ENCODE results near the gene ADRM1.

DNA sequence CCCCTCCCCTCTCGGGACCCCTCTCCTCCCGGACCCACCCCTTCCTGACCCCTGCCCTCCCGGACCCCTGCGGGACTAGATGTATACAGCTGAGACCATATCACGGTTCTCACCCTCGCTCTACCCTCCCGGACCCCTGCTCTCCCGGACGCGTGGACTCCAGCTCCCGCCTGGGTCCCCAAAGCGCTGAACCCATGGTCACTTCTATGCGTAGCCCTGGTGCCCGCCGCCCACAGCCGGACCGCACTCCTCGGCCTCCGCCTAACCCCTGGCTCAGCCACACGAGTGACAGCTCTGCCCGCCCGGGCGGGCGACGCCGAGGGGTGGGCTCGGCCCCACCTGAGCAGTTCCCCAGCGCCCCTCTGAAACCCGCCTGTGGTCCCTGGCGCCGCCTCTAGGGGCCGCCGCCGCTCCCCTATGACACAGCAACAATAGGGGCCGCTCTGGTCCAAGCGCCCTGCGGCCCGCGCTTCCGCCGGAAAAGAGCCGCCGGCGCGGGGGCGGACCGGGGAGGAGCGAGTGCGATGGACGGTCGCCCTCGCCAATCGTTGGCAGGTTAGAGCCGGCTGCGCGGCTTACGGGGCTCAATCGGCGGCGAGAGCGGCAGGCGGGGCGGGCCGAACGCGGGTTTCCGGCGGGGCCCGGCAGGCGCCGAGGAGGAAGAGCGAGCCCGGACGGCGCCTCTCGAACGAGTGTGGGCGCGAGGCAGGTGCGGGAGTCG, at the start of gene ADRM1:
- no peak for TF ChIP-seq KDM1A (IDR thresholded peaks at IDR 0.05; ENCODE audit: low read depth)
- no peak; a peak in 1 of 5 replicates for TF ChIP-seq JUN (IDR thresholded peaks at IDR 0.05)
- TF ChIP-seq GATA3 (IDR thresholded peaks at IDR 0.05; ENCODE audit: borderline replicate concordance) = no peak; the same call in 1 of the 2 replicates
- no peak for TF ChIP-seq FOSL2 (IDR thresholded peaks at IDR 0.05)
- TF ChIP-seq FOSL2 (CRISPR knock-in tag; IDR thresholded peaks at IDR 0.05) = peak; percentile 66
- TF ChIP-seq, protein P1, sequence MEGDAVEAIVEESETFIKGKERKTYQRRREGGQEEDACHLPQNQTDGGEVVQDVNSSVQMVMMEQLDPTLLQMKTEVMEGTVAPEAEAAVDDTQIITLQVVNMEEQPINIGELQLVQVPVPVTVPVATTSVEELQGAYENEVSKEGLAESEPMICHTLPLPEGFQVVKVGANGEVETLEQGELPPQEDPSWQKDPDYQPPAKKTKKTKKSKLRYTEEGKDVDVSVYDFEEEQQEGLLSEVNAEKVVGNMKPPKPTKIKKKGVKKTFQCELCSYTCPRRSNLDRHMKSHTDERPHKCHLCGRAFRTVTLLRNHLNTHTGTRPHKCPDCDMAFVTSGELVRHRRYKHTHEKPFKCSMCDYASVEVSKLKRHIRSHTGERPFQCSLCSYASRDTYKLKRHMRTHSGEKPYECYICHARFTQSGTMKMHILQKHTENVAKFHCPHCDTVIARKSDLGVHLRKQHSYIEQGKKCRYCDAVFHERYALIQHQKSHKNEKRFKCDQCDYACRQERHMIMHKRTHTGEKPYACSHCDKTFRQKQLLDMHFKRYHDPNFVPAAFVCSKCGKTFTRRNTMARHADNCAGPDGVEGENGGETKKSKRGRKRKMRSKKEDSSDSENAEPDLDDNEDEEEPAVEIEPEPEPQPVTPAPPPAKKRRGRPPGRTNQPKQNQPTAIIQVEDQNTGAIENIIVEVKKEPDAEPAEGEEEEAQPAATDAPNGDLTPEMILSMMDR (IDR thresholded peaks at IDR 0.05) = peak; percentile 81
- TF ChIP-seq HDAC2 (IDR thresholded peaks at IDR 0.05) = no peak
- TF ChIP-seq RFX5 (IDR thresholded peaks at IDR 0.05) = peak; percentile 67; the same call in 1 of the 2 replicates
- TF ChIP-seq MAZ (IDR thresholded peaks at IDR 0.05; ENCODE audit: borderline replicate concordance, low read depth, low read length) = no peak
- TF ChIP-seq, protein P2, sequence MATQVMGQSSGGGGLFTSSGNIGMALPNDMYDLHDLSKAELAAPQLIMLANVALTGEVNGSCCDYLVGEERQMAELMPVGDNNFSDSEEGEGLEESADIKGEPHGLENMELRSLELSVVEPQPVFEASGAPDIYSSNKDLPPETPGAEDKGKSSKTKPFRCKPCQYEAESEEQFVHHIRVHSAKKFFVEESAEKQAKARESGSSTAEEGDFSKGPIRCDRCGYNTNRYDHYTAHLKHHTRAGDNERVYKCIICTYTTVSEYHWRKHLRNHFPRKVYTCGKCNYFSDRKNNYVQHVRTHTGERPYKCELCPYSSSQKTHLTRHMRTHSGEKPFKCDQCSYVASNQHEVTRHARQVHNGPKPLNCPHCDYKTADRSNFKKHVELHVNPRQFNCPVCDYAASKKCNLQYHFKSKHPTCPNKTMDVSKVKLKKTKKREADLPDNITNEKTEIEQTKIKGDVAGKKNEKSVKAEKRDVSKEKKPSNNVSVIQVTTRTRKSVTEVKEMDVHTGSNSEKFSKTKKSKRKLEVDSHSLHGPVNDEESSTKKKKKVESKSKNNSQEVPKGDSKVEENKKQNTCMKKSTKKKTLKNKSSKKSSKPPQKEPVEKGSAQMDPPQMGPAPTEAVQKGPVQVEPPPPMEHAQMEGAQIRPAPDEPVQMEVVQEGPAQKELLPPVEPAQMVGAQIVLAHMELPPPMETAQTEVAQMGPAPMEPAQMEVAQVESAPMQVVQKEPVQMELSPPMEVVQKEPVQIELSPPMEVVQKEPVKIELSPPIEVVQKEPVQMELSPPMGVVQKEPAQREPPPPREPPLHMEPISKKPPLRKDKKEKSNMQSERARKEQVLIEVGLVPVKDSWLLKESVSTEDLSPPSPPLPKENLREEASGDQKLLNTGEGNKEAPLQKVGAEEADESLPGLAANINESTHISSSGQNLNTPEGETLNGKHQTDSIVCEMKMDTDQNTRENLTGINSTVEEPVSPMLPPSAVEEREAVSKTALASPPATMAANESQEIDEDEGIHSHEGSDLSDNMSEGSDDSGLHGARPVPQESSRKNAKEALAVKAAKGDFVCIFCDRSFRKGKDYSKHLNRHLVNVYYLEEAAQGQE (IDR thresholded peaks at IDR 0.05) = no peak
- peak; percentile 47 for TF ChIP-seq SMC3 (IDR thresholded peaks at IDR 0.05)
- TF ChIP-seq NFE2L2 (conservative IDR thresholded peaks at IDR 0.05; ENCODE audit: low read length) = peak; percentile 85
- TF ChIP-seq POLR2A (IDR thresholded peaks at IDR 0.05; ENCODE audit: low read length) = peak; percentile 43
- no peak for TF ChIP-seq EP300 (IDR thresholded peaks at IDR 0.05)
